Caco-2 (cell line): ENCODE data around the gene SEMA3C. TPM values are rescaled to one million over a fixed set of nuclear protein-coding genes. Genes with fewer than 3 reads are reported as not detected.

ENCODE experiments used
- BruUV-seq: library from RNA; stranded (reverse); fragments of 400-500 nt; replicated peaks from 2 replicates; lab custom pipeline; 2021; lab: Mats Ljungman, UMichigan
- CTCF ChIA-PET: fragments of 300-600 bp; sonication (Branson Sonifier 250); formaldehyde crosslinking; loops from one replicate; lab custom pipeline; 2022; ENCODE audit warnings: antibody characterized with exemption; lab: Charles Lee
- POLR2A ChIA-PET: fragments of 300-600 bp; sonication (Branson Sonifier 250); formaldehyde crosslinking; loops from one replicate; lab custom pipeline; 2022; ENCODE audit warnings: antibody characterized with exemption; lab: Charles Lee
- DNase-seq, 2 experiments: peaks; one replicate each; pipeline versions ENCODE4 v3.0.0 to v3.0.0-alpha.2; 2020 to 2022
- H3K27me3 ChIP-seq: replicated peaks from 2 replicates; pipeline ENCODE4 v1.6.0; 2011; ENCODE audit warnings: low read length; ENCODE audit not compliant: control insufficient read depth, insufficient read depth
- H3K36me3 ChIP-seq: 2 replicates; pipeline ENCODE4 v1.5.1; 2011; ENCODE audit warnings: low read length; ENCODE audit not compliant: control insufficient read depth, insufficient read depth
- H3K4me1 ChIP-seq: fragments of 250-450 bp; sonication (Bioruptor Pico); 2 replicates; pipeline ENCODE4 v1.5.1; 2020; ENCODE audit warnings: mild to moderate bottlenecking
- H3K4me3 ChIP-seq: 2 replicates; pipeline ENCODE4 v1.5.1; 2011; ENCODE audit warnings: low read depth, mild to moderate bottlenecking, control low read depth, low read length
- H3K9me3 ChIP-seq: fragments of 250-450 bp; sonication (Bioruptor Pico); 2 replicates; pipeline ENCODE4 v1.5.1; 2020; ENCODE audit warnings: mild to moderate bottlenecking, moderate library complexity
- H3K27ac Mint-ChIP-seq: one replicate; pipeline ENCODE4 v1.8.0; 2022; ENCODE audit warnings: mixed read lengths; ENCODE audit not compliant: unreplicated experiment
- H3K27me3 Mint-ChIP-seq: one replicate; pipeline ENCODE4 v1.8.0; 2022; ENCODE audit warnings: mixed read lengths; ENCODE audit not compliant: insufficient read depth, unreplicated experiment
- H3K36me3 Mint-ChIP-seq: one replicate; pipeline ENCODE4 v1.8.0; 2022; ENCODE audit warnings: mild to moderate bottlenecking, mixed read lengths; ENCODE audit not compliant: insufficient read depth, unreplicated experiment
- H3K4me1 Mint-ChIP-seq: one replicate; pipeline ENCODE4 v1.8.0; 2022; ENCODE audit warnings: low read depth, mixed read lengths; ENCODE audit not compliant: unreplicated experiment
- H3K4me3 Mint-ChIP-seq: one replicate; pipeline ENCODE4 v1.8.0; 2022; ENCODE audit warnings: mild to moderate bottlenecking, moderate library complexity, mixed read lengths; ENCODE audit not compliant: unreplicated experiment
- H3K9me3 Mint-ChIP-seq: one replicate; pipeline ENCODE4 v1.8.0; 2022; ENCODE audit warnings: mixed read lengths; ENCODE audit not compliant: unreplicated experiment
- CTCF ChIP-seq, 2 experiments: fragments of 200-600 bp in 1 of 2; IDR thresholded peaks; 1 replicate in 1 of 2; 2 replicates in 1 of 2; pipeline versions ENCODE4 v1.5.1 to v1.8.0; 2011 to 2022; ENCODE audit warnings: antibody characterized with exemption in 1 of 2, control low read depth in 1 of 2, inconsistent platforms in 1 of 2, low read depth in 1 of 2, low read length in 1 of 2, mild to moderate bottlenecking in 1 of 2, moderate library complexity in 1 of 2; ENCODE audit not compliant: insufficient read depth in 1 of 2, severe bottlenecking in 1 of 2, unreplicated experiment in 1 of 2
- intact Hi-C: fragments of 100-400 bp; cut with micrococcal nuclease; formaldehyde crosslinking; loops from one replicate; pipeline ENCODE4 v1.10.0; 2022; ENCODE audit not compliant: unreplicated experiment
- total RNA-seq: library from RNA; stranded (reverse); gene quantifications from 2 replicates; pipeline ENCODE4 v1.2.3, GENCODE V29; 2022

Gene SEMA3C
- total RNA-seq, 1 experiment from 2014 or later, result 25.8 TPM

DNA sequence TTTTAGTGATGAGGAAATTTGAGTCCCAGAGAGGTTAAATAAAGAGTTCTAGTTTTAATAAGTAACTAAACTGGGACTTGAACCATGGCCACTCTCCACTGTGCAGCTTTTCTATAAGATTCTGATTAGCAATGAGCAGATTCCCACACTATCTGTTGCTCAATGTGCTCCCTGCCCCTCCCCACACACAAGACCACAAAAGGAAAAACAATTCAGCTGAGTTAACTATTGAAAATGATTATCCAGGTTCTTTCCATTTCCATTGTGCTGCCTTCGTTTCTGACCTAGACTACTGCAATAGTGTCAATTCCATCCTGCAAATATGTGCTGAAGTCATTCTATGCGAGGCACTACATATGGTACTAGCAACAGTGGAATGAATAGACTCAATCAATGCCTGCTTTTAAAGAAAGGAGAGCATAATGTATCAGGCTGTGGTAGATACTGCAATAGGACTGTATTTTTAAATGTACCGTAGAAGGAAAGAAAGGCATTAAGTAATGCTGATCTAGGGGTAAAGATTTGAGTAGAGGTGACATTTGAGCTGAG, 97.0 kb downstream of the SEMA3C start:
- Histone ChIP-seq H3K9me3 (no peaks in the 10 kb centered on the region), H3K4me1 (peaks cover 15% of the 10 kb centered on the region), H3K36me3 (no peaks in the 10 kb centered on the region), H3K27me3 (no peaks in the 10 kb centered on the region), H3K4me3 (no peak overlapping the region)
- Mint-ChIP-seq H3K27me3 (no peaks in the 10 kb centered on the region), H3K4me1 (peaks cover 4% of the 10 kb centered on the region), H3K27ac (no peak overlapping the region), H3K4me3 (no peak overlapping the region), H3K36me3 (peaks cover 8% of the 10 kb centered on the region), H3K9me3 (no peaks in the 10 kb centered on the region)
- intact Hi-C loops, result loop anchor here (10.0 kb wide), 1 partner anchor 97 kb away; no protein-coding TSS in a partner anchor
- peak; percentile 6 to 36 for DNase-seq
- POLR2A ChIA-PET, result no interaction called here
- CTCF ChIA-PET, result no interaction called here
- TF ChIP-seq CTCF (IDR thresholded peaks at IDR 0.05; ENCODE audit: insufficient read depth in 1 of 2, low read depth in 1 of 2, low read length in 1 of 2, severe bottlenecking in 1 of 2, unreplicated experiment in 1 of 2), result no peak
- no TSS peak for BruUV-seq

GRCh38 chr7:80819503-80819902, 99.3 kb downstream of the SEMA3C start:
- no peak for TF ChIP-seq CTCF (IDR thresholded peaks at IDR 0.05; ENCODE audit: insufficient read depth in 1 of 2, low read depth in 1 of 2, low read length in 1 of 2, severe bottlenecking in 1 of 2, unreplicated experiment in 1 of 2)
- POLR2A ChIA-PET, result no interaction called here
- no peak for DNase-seq
- Mint-ChIP-seq H3K4me3 (no peak overlapping the region), H3K4me1 (peaks cover 4% of the 10 kb centered on the region), H3K9me3 (no peaks in the 10 kb centered on the region), H3K27me3 (no peaks in the 10 kb centered on the region), H3K36me3 (peaks cover 7% of the 10 kb centered on the region), H3K27ac (no peak overlapping the region)
- no TSS peak for BruUV-seq
- H3K27me3 ChIP-seq, result no peaks in the 10 kb centered on the region
- H3K4me1 ChIP-seq, result peaks cover 15% of the 10 kb centered on the region
- CTCF ChIA-PET, result no interaction called here
- no peaks in the 10 kb centered on the region for H3K9me3 ChIP-seq
- H3K36me3 ChIP-seq, result no peaks in the 10 kb centered on the region
- no peak overlapping the region for H3K4me3 ChIP-seq
- intact Hi-C loops, result no loop called here

- no TSS peak for BruUV-seq
- peaks cover 4% of the 10 kb centered on the region for H3K4me1 Mint-ChIP-seq
- H3K27me3 ChIP-seq, result no peaks in the 10 kb centered on the region
- TF ChIP-seq CTCF (IDR thresholded peaks at IDR 0.05; ENCODE audit: insufficient read depth in 1 of 2, low read depth in 1 of 2, low read length in 1 of 2, severe bottlenecking in 1 of 2, unreplicated experiment in 1 of 2), result no peak
- peaks cover 7% of the 10 kb centered on the region for H3K36me3 Mint-ChIP-seq
- no peaks in the 10 kb centered on the region for H3K9me3 ChIP-seq
- ChIA-PET CTCF (no interaction called here), POLR2A (no interaction called here)
- no peaks in the 10 kb centered on the region for H3K36me3 ChIP-seq
- H3K4me3 ChIP-seq, result no peak overlapping the region
- peaks cover 8% of the 10 kb centered on the region for H3K4me1 ChIP-seq
- no peak for DNase-seq
- intact Hi-C loops, result no loop called here
- no peak overlapping the region for H3K4me3 Mint-ChIP-seq
- H3K27me3 Mint-ChIP-seq, result no peaks in the 10 kb centered on the region
- no peaks in the 10 kb centered on the region for H3K9me3 Mint-ChIP-seq
- H3K27ac Mint-ChIP-seq, result no peak overlapping the region
These were observed 100.7 kb downstream of the SEMA3C start for GRCh38 chr7:80818181-80818580.
